M059J (cell line): ENCODE measurements around the gene IQCC. TPM values are rescaled to one million over a fixed set of nuclear protein-coding genes. Genes with fewer than 3 reads are reported as not detected.

Experiments used
- DNase-seq: peaks from one replicate; pipeline ENCODE4 v3.0.0-alpha.2; 2012; ENCODE audit warnings: low read depth
- total RNA-seq: library from RNA; depleted of rRNA; stranded (reverse); fragments of >200 nt; shearing (Covaris generic); gene quantifications from 2 replicates; pipeline ENCODE4 v1.2.3, GENCODE V29; 2014

Gene IQCC
- total RNA-seq, 1 experiment from 2014 or later, result 8.7 TPM

GRCh38 chr1:32223683-32224082, 18.2 kb downstream of the IQCC start:
- DNase-seq, result no peak

- DNase-seq, result no peak
Measured at GRCh38 chr1:32224285-32224684, 18.8 kb downstream of the IQCC start.

GRCh38 chr1:32228771-32229170, 23.3 kb downstream of the IQCC start:
- DNase-seq, result peak; percentile 38

- no peak for DNase-seq
Measured at GRCh38 chr1:32231843-32232432, 26.5 kb downstream of the IQCC start.

- DNase-seq, result no peak
Measured at GRCh38 chr1:32232558-32233304, 27.3 kb downstream of the IQCC start.

GRCh38 chr1:32234792-32235191, 29.3 kb downstream of the IQCC start:
- DNase-seq, result no peak

- no peak for DNase-seq
Measured at GRCh38 chr1:32239337-32239736, 33.9 kb downstream of the IQCC start.

GRCh38 chr1:32239790-32240139, 34.3 kb downstream of the IQCC start:
- no peak for DNase-seq

GRCh38 chr1:32240140-32240951, 34.9 kb downstream of the IQCC start:
- peak; percentile 78 for DNase-seq

GRCh38 chr1:32241001-32241763, 35.7 kb downstream of the IQCC start:
- DNase-seq, result peak; percentile 80

- peak; percentile 28 for DNase-seq
Measured at GRCh38 chr1:32242341-32242851, 36.9 kb downstream of the IQCC start.

GRCh38 chr1:32246888-32247273, 41.4 kb downstream of the IQCC start, which contains the start of gene FAM167B:
Gene FAM167B (plus strand): TSS chr1:32247222. CDS start chr1:32247422, 200 bp downstream.
- DNase-seq, result peak; percentile 79

GRCh38 chr1:32247452-32247851, 42.0 kb downstream of the IQCC start:
- no peak for DNase-seq

GRCh38 chr1:32247983-32248889, 42.8 kb downstream of the IQCC start:
- peak; percentile 76 for DNase-seq

- peak; percentile 58 for DNase-seq
Measured at GRCh38 chr1:32249831-32250525, 44.5 kb downstream of the IQCC start.

GRCh38 chr1:32250893-32251716, 45.6 kb downstream of the IQCC start, which contains the start of gene LCK:
Gene LCK (plus strand): TSS chr1:32251265. CDS start chr1:32274330, 23,065 bp downstream.
- no peak for DNase-seq

GRCh38 chr1:32255072-32256071, 49.9 kb downstream of the IQCC start:
- no peak for DNase-seq
